WTC11 (cell line): ENCODE measurements around the gene RNF38. TPM values are rescaled to one million over a fixed set of nuclear protein-coding genes. Genes with fewer than 3 reads are reported as not detected.

Source experiments
- ATAC-seq: fragments of 200-7000 bp; cut with Tn5 transposase; 2 replicates; pipeline ENCODE4 v1.10.0; 2021; ENCODE audit warnings: mild to moderate bottlenecking, moderate library complexity
- CTCF ChIA-PET: fragments of 300-600 bp; sonication (Branson Sonifier 250); formaldehyde crosslinking; loops from one replicate; lab custom pipeline; 2021; ENCODE audit warnings: antibody characterized with exemption; lab: Charles Lee
- POLR2A ChIA-PET: fragments of 350-600 bp; sonication (Branson Sonifier 250); formaldehyde crosslinking; loops from one replicate; lab custom pipeline; 2021; ENCODE audit warnings: antibody characterized with exemption; lab: Charles Lee
- DNase-seq: peaks from one replicate; pipeline ENCODE4 v3.0.0; 2021; ENCODE audit warnings: low spot score
- H3K27ac Mint-ChIP-seq: 2 replicates; pipeline ENCODE4 v1.8.0; 2021; ENCODE audit warnings: mixed read lengths
- H3K27me3 Mint-ChIP-seq: 2 replicates; pipeline ENCODE4 v1.8.0; 2021; ENCODE audit warnings: low read depth, mild to moderate bottlenecking, moderate library complexity, mixed read lengths
- H3K36me3 Mint-ChIP-seq: 2 replicates; pipeline ENCODE4 v1.8.0; 2021; ENCODE audit warnings: mixed read lengths
- H3K4me1 Mint-ChIP-seq: 2 replicates; pipeline ENCODE4 v1.8.0; 2022; ENCODE audit warnings: mixed read lengths
- H3K4me3 Mint-ChIP-seq: 2 replicates; pipeline ENCODE4 v1.8.0; 2021; ENCODE audit warnings: mild to moderate bottlenecking, moderate library complexity, mixed read lengths
- H3K9me3 Mint-ChIP-seq: 2 replicates; pipeline ENCODE4 v1.8.0; 2021; ENCODE audit warnings: mixed read lengths
- CBFB ChIP-seq: sonication (generic); formaldehyde crosslinking; IDR thresholded peaks from 2 replicates; pipeline ENCODE4 v1.8.1; 2022; ENCODE audit warnings: mild to moderate bottlenecking, low read depth, missing genetic modification reagents
- EMX1 ChIP-seq: fragments of 250-450 bp; sonication (Bioruptor Pico); IDR thresholded peaks from 2 replicates; pipeline ENCODE4 v1.8.0; 2021; ENCODE audit warnings: mild to moderate bottlenecking
- FOXP1 ChIP-seq: sonication (generic); formaldehyde crosslinking; IDR thresholded peaks from 2 replicates; pipeline ENCODE4 v1.8.0; 2022; ENCODE audit warnings: missing genetic modification reagents, mild to moderate bottlenecking, moderate library complexity, borderline replicate concordance
- GTF2I ChIP-seq: fragments of 250-450 bp; sonication (Bioruptor Pico); conservative IDR thresholded peaks from 2 replicates; pipeline ENCODE4 v1.4.0; 2021; ENCODE audit warnings: mild to moderate bottlenecking
- IRF2 ChIP-seq: sonication (generic); formaldehyde crosslinking; IDR thresholded peaks from 2 replicates; pipeline ENCODE4 v1.8.0; 2022; ENCODE audit warnings: low read depth, missing genetic modification reagents, borderline replicate concordance
- MXD4 ChIP-seq: fragments of 250-450 bp; sonication (Bioruptor Pico); IDR thresholded peaks from 2 replicates; pipeline ENCODE4 v1.8.0; 2021; ENCODE audit warnings: mild to moderate bottlenecking, moderate library complexity, borderline replicate concordance
- RORB ChIP-seq: fragments of 250-450 bp; sonication (Bioruptor Pico); IDR thresholded peaks from 2 replicates; pipeline ENCODE4 v1.9.0; 2021; ENCODE audit warnings: mild to moderate bottlenecking
- TP53 ChIP-seq: sonication (generic); formaldehyde crosslinking; IDR thresholded peaks from 2 replicates; pipeline ENCODE4 v1.8.1; 2023; ENCODE audit warnings: mild to moderate bottlenecking, missing genetic modification reagents
- ZNF317 ChIP-seq: sonication (generic); formaldehyde crosslinking; IDR thresholded peaks from 2 replicates; pipeline ENCODE4 v1.8.1; 2023; ENCODE audit warnings: low read depth, mild to moderate bottlenecking, moderate library complexity, missing genetic modification reagents, borderline replicate concordance
- total RNA-seq: library from RNA; stranded (reverse); gene quantifications from 3 replicates; pipeline ENCODE4 v1.2.3, GENCODE V29; 2021
- TF ChIP-seq, protein P1 (sequence below): sonication (generic); formaldehyde crosslinking; IDR thresholded peaks from 2 replicates; pipeline ENCODE4 v1.8.1; 2023; ENCODE audit warnings: mild to moderate bottlenecking, moderate library complexity, missing genetic modification reagents
- TF ChIP-seq, protein P2 (sequence below): sonication (generic); formaldehyde crosslinking; IDR thresholded peaks from 2 replicates; pipeline ENCODE4 v1.8.0; 2022; ENCODE audit warnings: mild to moderate bottlenecking, missing genetic modification reagents
- TF ChIP-seq, protein P3 (sequence below): sonication (generic); formaldehyde crosslinking; IDR thresholded peaks from 2 replicates; pipeline ENCODE4 v1.8.1; 2023; ENCODE audit warnings: mild to moderate bottlenecking, missing genetic modification reagents
- TF ChIP-seq, protein P4 (sequence below): sonication (generic); formaldehyde crosslinking; IDR thresholded peaks from 2 replicates; pipeline ENCODE4 v1.8.0; 2022; ENCODE audit warnings: mild to moderate bottlenecking, missing genetic modification reagents
- TF ChIP-seq, protein P5 (sequence below): fragments of 250-450 bp; sonication (Bioruptor Pico); IDR thresholded peaks from 2 replicates; pipeline ENCODE4 v1.9.0; 2021; ENCODE audit warnings: moderate library complexity, mild to moderate bottlenecking, inconsistent platforms, borderline replicate concordance
- TF ChIP-seq, protein P6 (sequence below): fragments of 250-450 bp; sonication (Bioruptor Pico); IDR thresholded peaks from 2 replicates; pipeline ENCODE4 v1.9.0; 2021; ENCODE audit warnings: mild to moderate bottlenecking, borderline replicate concordance

The RNF38 gene
- total RNA-seq, 1 experiment from 2014 or later, result 56.4 TPM

DNA sequence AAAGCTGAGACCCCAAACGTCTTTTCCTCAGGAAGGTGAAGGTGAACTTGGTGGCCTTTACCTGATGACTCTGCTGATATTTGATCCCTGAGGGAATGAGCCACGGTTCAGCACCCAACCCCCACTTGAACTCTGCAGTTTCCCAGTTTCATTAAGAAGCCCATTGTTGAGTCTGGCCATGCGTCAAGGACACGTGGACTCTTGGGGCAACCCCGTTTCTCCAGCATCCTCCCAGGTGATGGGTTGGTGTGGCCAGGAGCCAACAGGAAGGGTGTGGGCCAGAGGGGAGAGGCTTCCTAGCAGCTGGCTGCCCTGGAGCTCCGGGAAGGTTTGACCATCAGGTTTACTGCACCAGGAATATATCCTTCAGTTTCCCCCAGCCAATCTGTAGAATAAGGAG is 82.3 kb downstream of the RNF38 start:
- DNase-seq, result peak; percentile 18
- POLR2A ChIA-PET, result no interaction called here

More for the DNA sequence above, 82.3 kb downstream of the RNF38 start:
- TF ChIP-seq, protein P1, sequence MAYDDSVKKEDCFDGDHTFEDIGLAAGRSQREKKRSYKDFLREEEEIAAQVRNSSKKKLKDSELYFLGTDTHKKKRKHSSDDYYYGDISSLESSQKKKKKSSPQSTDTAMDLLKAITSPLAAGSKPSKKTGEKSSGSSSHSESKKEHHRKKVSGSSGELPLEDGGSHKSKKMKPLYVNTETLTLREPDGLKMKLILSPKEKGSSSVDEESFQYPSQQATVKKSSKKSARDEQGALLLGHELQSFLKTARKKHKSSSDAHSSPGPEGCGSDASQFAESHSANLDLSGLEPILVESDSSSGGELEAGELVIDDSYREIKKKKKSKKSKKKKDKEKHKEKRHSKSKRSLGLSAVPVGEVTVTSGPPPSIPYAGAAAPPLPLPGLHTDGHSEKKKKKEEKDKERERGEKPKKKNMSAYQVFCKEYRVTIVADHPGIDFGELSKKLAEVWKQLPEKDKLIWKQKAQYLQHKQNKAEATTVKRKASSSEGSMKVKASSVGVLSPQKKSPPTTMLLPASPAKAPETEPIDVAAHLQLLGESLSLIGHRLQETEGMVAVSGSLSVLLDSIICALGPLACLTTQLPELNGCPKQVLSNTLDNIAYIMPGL (CRISPR knock-in tag), result no peak
- TF ChIP-seq CBFB (CRISPR knock-in tag) (no peak), FOXP1 (CRISPR knock-in tag) (no peak), GTF2I (CRISPR knock-in tag) (no peak), TP53 (CRISPR knock-in tag) (no peak), ZNF317 (no peak), MXD4 (CRISPR knock-in tag) (no peak), RORB (CRISPR knock-in tag) (no peak), IRF2 (CRISPR knock-in tag) (no peak), EMX1 (CRISPR knock-in tag) (no peak)
- TF ChIP-seq, protein P2, sequence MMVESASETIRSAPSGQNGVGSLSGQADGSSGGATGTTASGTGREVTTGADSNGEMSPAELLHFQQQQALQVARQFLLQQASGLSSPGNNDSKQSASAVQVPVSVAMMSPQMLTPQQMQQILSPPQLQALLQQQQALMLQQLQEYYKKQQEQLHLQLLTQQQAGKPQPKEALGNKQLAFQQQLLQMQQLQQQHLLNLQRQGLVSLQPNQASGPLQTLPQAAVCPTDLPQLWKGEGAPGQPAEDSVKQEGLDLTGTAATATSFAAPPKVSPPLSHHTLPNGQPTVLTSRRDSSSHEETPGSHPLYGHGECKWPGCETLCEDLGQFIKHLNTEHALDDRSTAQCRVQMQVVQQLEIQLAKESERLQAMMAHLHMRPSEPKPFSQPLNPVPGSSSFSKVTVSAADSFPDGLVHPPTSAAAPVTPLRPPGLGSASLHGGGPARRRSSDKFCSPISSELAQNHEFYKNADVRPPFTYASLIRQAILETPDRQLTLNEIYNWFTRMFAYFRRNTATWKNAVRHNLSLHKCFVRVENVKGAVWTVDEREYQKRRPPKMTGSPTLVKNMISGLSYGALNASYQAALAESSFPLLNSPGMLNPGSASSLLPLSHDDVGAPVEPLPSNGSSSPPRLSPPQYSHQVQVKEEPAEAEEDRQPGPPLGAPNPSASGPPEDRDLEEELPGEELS (CRISPR knock-in tag), result no peak
- TF ChIP-seq, protein P3, sequence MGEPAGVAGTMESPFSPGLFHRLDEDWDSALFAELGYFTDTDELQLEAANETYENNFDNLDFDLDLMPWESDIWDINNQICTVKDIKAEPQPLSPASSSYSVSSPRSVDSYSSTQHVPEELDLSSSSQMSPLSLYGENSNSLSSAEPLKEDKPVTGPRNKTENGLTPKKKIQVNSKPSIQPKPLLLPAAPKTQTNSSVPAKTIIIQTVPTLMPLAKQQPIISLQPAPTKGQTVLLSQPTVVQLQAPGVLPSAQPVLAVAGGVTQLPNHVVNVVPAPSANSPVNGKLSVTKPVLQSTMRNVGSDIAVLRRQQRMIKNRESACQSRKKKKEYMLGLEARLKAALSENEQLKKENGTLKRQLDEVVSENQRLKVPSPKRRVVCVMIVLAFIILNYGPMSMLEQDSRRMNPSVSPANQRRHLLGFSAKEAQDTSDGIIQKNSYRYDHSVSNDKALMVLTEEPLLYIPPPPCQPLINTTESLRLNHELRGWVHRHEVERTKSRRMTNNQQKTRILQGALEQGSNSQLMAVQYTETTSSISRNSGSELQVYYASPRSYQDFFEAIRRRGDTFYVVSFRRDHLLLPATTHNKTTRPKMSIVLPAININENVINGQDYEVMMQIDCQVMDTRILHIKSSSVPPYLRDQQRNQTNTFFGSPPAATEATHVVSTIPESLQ (CRISPR knock-in tag), result no peak
- TF ChIP-seq, protein P4, sequence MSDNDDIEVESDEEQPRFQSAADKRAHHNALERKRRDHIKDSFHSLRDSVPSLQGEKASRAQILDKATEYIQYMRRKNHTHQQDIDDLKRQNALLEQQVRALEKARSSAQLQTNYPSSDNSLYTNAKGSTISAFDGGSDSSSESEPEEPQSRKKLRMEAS (CRISPR knock-in tag), result no peak
- TF ChIP-seq, protein P5, sequence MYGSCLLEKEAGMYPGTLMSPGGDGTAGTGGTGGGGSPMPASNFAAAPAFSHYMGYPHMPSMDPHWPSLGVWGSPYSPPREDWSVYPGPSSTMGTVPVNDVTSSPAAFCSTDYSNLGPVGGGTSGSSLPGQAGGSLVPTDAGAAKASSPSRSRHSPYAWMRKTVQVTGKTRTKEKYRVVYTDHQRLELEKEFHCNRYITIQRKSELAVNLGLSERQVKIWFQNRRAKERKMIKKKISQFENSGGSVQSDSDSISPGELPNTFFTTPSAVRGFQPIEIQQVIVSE (CRISPR knock-in tag), result no peak
- TF ChIP-seq, protein P6, sequence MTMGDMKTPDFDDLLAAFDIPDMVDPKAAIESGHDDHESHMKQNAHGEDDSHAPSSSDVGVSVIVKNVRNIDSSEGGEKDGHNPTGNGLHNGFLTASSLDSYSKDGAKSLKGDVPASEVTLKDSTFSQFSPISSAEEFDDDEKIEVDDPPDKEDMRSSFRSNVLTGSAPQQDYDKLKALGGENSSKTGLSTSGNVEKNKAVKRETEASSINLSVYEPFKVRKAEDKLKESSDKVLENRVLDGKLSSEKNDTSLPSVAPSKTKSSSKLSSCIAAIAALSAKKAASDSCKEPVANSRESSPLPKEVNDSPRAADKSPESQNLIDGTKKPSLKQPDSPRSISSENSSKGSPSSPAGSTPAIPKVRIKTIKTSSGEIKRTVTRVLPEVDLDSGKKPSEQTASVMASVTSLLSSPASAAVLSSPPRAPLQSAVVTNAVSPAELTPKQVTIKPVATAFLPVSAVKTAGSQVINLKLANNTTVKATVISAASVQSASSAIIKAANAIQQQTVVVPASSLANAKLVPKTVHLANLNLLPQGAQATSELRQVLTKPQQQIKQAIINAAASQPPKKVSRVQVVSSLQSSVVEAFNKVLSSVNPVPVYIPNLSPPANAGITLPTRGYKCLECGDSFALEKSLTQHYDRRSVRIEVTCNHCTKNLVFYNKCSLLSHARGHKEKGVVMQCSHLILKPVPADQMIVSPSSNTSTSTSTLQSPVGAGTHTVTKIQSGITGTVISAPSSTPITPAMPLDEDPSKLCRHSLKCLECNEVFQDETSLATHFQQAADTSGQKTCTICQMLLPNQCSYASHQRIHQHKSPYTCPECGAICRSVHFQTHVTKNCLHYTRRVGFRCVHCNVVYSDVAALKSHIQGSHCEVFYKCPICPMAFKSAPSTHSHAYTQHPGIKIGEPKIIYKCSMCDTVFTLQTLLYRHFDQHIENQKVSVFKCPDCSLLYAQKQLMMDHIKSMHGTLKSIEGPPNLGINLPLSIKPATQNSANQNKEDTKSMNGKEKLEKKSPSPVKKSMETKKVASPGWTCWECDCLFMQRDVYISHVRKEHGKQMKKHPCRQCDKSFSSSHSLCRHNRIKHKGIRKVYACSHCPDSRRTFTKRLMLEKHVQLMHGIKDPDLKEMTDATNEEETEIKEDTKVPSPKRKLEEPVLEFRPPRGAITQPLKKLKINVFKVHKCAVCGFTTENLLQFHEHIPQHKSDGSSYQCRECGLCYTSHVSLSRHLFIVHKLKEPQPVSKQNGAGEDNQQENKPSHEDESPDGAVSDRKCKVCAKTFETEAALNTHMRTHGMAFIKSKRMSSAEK, result no peak
- H3K4me1 Mint-ChIP-seq, result peaks cover 35% of the 10 kb centered on the region
- no peaks in the 10 kb centered on the region; the same call in 1 of the 2 replicates for H3K27me3 Mint-ChIP-seq
- CTCF ChIA-PET, result interaction anchor here (2.2 to 3.5 kb wide), 2 partner anchors 11 to 411 kb away, joined by 7 to 26 read pairs; no protein-coding TSS in a partner anchor
- no peaks in the 10 kb centered on the region for H3K36me3 Mint-ChIP-seq
- peak; percentile 36 for ATAC-seq
- H3K27ac Mint-ChIP-seq, result peak overlapping the region; percentile 16; the same call in 1 of the 2 replicates
- H3K4me3 Mint-ChIP-seq, result no peak overlapping the region
- H3K9me3 Mint-ChIP-seq, result peaks cover 9% of the 10 kb centered on the region
